ENCODE results near the gene CFAP77. TPM values are rescaled to one million over a fixed set of nuclear protein-coding genes. Genes with fewer than 3 reads are reported as not detected.

CFAP77 gene
- polyA plus RNA-seq, 4 donors: not detected

GRCh38 chr9:132541870-132542830 lies 132.1 kb downstream of the CFAP77 start:
- DNase-seq: no peak
- no peaks in the 10 kb centered on the region for H3K36me3 ChIP-seq (ENCODE audit: control insufficient read depth in 3 of 3, insufficient read depth in 2 of 3, low read depth in 1 of 3, low read length in 3 of 3)
- no peak overlapping the region for H3K4me3 ChIP-seq (ENCODE audit: low read depth in 1 of 3, low read length in 3 of 3)
- peaks cover 0 to 20% (median 0%) of the 10 kb centered on the region in 3 donors for H3K4me1 ChIP-seq (ENCODE audit: control insufficient read depth in 3 of 3, insufficient read depth in 2 of 3, low read depth in 1 of 3, low read length in 2 of 3)
- H3K27me3 ChIP-seq (ENCODE audit: control insufficient read depth in 3 of 3, insufficient read depth in 3 of 3, low read length in 3 of 3): peaks cover 0 to 35% (median 3%) of the 10 kb centered on the region in 3 donors
- H3K27ac ChIP-seq (ENCODE audit: low read depth in 1 of 3, low read length in 2 of 3): no peak overlapping the region
- no peaks in the 10 kb centered on the region for H3K9me3 ChIP-seq (ENCODE audit: control insufficient read depth in 2 of 2, insufficient read depth in 1 of 2, low read depth in 1 of 2, low read length in 1 of 2)
- FAIRE-seq: no peak
- 86 to 88% (median 86%) methylated on average over 19 of the region's 19 CpGs for WGBS, 3 donors

DNA sequence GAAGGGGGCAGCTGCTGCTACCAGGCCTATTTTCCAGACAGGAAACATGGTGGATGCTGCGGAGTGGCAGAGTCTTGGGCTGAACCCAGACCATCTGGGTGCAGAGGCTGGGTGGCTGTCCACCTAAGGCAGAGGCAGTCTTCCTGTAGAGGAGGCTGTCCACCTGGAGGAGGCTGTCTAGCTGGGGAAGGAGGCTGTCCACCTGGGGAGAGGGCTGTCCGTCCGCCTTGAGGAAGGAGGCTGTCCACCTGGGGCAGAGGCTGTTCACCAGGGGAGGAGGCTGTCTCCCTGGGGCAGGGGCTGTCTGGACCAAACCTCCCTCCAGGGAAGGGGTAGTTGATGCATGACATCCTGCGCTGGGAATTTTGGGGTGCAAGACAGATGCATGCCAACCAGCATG lies 133.2 kb downstream of the CFAP77 start:
- Histone ChIP-seq H3K4me1 (ENCODE audit: control insufficient read depth in 3 of 3, insufficient read depth in 2 of 3, low read depth in 1 of 3, low read length in 2 of 3) (peaks cover 0 to 18% (median 0%) of the 10 kb centered on the region in 3 donors), H3K27ac (ENCODE audit: low read depth in 1 of 3, low read length in 2 of 3) (no peak overlapping the region), H3K9me3 (ENCODE audit: control insufficient read depth in 2 of 2, insufficient read depth in 1 of 2, low read depth in 1 of 2, low read length in 1 of 2) (no peaks in the 10 kb centered on the region), H3K27me3 (ENCODE audit: control insufficient read depth in 3 of 3, insufficient read depth in 3 of 3, low read length in 3 of 3) (peaks cover 0 to 35% (median 3%) of the 10 kb centered on the region in 3 donors), H3K36me3 (ENCODE audit: control insufficient read depth in 3 of 3, insufficient read depth in 2 of 3, low read depth in 1 of 3, low read length in 3 of 3) (no peaks in the 10 kb centered on the region), H3K4me3 (ENCODE audit: low read depth in 1 of 3, low read length in 3 of 3) (no peak overlapping the region)
- WGBS, 3 donors: 93 to 98% (median 94%) methylated on average over 4 of the region's 4 CpGs
- no peak for FAIRE-seq
- no peak for DNase-seq

- no peaks in the 10 kb centered on the region for H3K9me3 ChIP-seq (ENCODE audit: control insufficient read depth in 2 of 2, insufficient read depth in 1 of 2, low read depth in 1 of 2, low read length in 1 of 2)
- no peak for FAIRE-seq
Measured at GRCh38 chr9:132543960-132544359, 133.9 kb downstream of the CFAP77 start.

DNA sequence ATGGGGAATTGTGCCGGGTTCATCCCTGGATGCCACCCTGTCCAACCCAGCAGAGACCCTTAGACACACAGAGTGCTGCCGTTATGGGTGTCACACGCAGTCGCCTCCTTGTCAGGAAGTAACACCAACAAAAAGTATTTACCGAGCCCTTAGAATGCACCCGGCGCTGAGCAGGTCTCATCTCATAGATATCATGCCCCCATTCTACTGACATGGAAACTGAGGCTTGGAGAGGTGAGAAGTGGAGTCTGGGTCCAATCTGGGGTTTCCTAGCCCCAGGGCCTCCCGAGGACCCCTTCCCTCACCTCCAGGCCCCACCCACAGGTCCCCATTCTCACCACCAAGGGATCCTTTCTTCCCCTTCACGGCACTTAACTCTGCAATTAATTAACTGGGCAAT lies 135.6 kb downstream of the CFAP77 start:
- no peaks in the 10 kb centered on the region for H3K9me3 ChIP-seq (ENCODE audit: control insufficient read depth in 2 of 2, insufficient read depth in 1 of 2, low read depth in 1 of 2, low read length in 1 of 2)
- H3K4me3 ChIP-seq (ENCODE audit: low read depth in 1 of 3, low read length in 3 of 3): no peak overlapping the region
- peaks cover 0 to 15% (median 0%) of the 10 kb centered on the region in 3 donors for H3K4me1 ChIP-seq (ENCODE audit: control insufficient read depth in 3 of 3, insufficient read depth in 2 of 3, low read depth in 1 of 3, low read length in 2 of 3)
- 69 to 83% (median 79%) methylated on average over 9 of the region's 9 CpGs for whole genome bisulfite sequencing, 3 donors
- no peak for FAIRE-seq
- no peak for DNase-seq
- no peaks in the 10 kb centered on the region for H3K36me3 ChIP-seq (ENCODE audit: control insufficient read depth in 3 of 3, insufficient read depth in 2 of 3, low read depth in 1 of 3, low read length in 3 of 3)
- H3K27ac ChIP-seq (ENCODE audit: low read depth in 1 of 3, low read length in 2 of 3): no peak overlapping the region
- peaks cover 0 to 35% (median 2%) of the 10 kb centered on the region in 3 donors for H3K27me3 ChIP-seq (ENCODE audit: control insufficient read depth in 3 of 3, insufficient read depth in 3 of 3, low read length in 3 of 3)

More at GRCh38 chr9:132543960-132544359, 133.9 kb downstream of the CFAP77 start:
- Histone ChIP-seq H3K27me3 (ENCODE audit: control insufficient read depth in 3 of 3, insufficient read depth in 3 of 3, low read length in 3 of 3) (peaks cover 0 to 35% (median 3%) of the 10 kb centered on the region in 3 donors), H3K27ac (ENCODE audit: low read depth in 1 of 3, low read length in 2 of 3) (no peak overlapping the region), H3K36me3 (ENCODE audit: control insufficient read depth in 3 of 3, insufficient read depth in 2 of 3, low read depth in 1 of 3, low read length in 3 of 3) (no peaks in the 10 kb centered on the region), H3K4me3 (ENCODE audit: low read depth in 1 of 3, low read length in 3 of 3) (no peak overlapping the region), H3K4me1 (ENCODE audit: control insufficient read depth in 3 of 3, insufficient read depth in 2 of 3, low read depth in 1 of 3, low read length in 2 of 3) (peaks cover 0 to 18% (median 0%) of the 10 kb centered on the region in 3 donors)
- DNase-seq: no peak
- 63 to 80% (median 75%) methylated on average over 21 of the region's 21 CpGs for WGBS, 3 donors

DNA sequence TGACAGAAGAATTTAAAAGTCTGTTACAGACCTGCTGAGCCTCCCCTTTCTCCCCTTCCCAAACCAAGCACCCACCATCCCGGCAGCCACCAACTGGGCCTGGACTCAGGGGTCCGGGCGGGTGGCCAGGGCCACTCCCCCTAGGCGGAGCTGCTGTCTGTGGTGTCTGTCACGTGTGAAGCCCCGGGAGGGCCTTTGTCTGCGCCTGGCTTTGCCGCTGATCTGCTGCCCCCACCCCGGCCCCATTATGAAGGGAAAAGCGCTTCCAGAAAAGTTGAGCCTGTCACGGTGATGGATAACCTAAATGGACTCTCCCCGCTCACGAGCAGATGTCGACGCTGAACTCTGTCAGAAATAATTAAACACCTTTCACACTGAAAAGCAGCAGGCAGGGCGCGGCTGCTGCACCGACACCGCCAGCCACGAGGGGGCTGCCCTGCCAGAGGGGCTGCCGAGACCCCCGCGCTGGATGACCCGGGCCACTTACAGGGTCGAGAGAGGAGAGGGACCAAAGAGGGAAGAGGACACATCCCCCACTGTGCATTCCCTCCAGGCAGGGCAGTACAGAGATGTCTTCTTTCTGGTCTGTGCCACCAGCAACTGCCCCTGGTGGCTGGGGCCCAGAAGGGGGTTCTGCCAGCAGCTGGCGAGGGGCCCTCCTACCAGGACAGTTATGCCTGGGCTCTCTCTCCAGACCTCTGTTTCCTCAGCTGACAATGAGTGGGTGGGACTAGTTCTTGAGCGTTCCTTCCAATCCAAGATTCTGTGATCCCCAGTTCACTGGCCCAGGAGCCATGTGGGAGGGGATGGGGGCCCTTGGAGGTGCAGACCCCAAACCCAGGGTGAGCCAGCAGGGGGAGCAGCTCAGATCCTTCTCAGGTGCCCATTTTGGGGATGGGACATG lies 136.4 kb downstream of the CFAP77 start:
- Histone ChIP-seq H3K36me3 (ENCODE audit: control insufficient read depth in 3 of 3, insufficient read depth in 2 of 3, low read depth in 1 of 3, low read length in 3 of 3) (no peaks in the 10 kb centered on the region), H3K9me3 (ENCODE audit: control insufficient read depth in 2 of 2, insufficient read depth in 1 of 2, low read depth in 1 of 2, low read length in 1 of 2) (no peaks in the 10 kb centered on the region), H3K27ac (ENCODE audit: low read depth in 1 of 3, low read length in 2 of 3) (no peak overlapping the region), H3K4me3 (ENCODE audit: low read depth in 1 of 3, low read length in 3 of 3) (peak overlapping the region in 1 of 3 donors; percentile 6), H3K4me1 (ENCODE audit: control insufficient read depth in 3 of 3, insufficient read depth in 2 of 3, low read depth in 1 of 3, low read length in 2 of 3) (peaks cover 0 to 15% (median 0%) of the 10 kb centered on the region in 3 donors), H3K27me3 (ENCODE audit: control insufficient read depth in 3 of 3, insufficient read depth in 3 of 3, low read length in 3 of 3) (peaks cover 0 to 35% (median 2%) of the 10 kb centered on the region in 3 donors)
- peak in 1 of 2 donors; percentile 43 for DNase-seq
- 2 to 5% (median 4%) methylated on average over 24 to 27 of the region's 27 CpGs for WGBS, 3 donors
- no peak for FAIRE-seq

GRCh38 chr9:132547052-132547431 lies 137.0 kb downstream of the CFAP77 start:
- Histone ChIP-seq H3K36me3 (ENCODE audit: control insufficient read depth in 3 of 3, insufficient read depth in 2 of 3, low read depth in 1 of 3, low read length in 3 of 3) (no peaks in the 10 kb centered on the region), H3K27me3 (ENCODE audit: control insufficient read depth in 3 of 3, insufficient read depth in 3 of 3, low read length in 3 of 3) (peaks cover 0 to 35% (median 2%) of the 10 kb centered on the region in 3 donors), H3K27ac (ENCODE audit: low read depth in 1 of 3, low read length in 2 of 3) (no peak overlapping the region), H3K4me1 (ENCODE audit: control insufficient read depth in 3 of 3, insufficient read depth in 2 of 3, low read depth in 1 of 3, low read length in 2 of 3) (peaks cover 0 to 18% (median 0%) of the 10 kb centered on the region in 3 donors), H3K4me3 (ENCODE audit: low read depth in 1 of 3, low read length in 3 of 3) (no peak overlapping the region), H3K9me3 (ENCODE audit: control insufficient read depth in 2 of 2, insufficient read depth in 1 of 2, low read depth in 1 of 2, low read length in 1 of 2) (no peaks in the 10 kb centered on the region)
- WGBS, 3 donors: 32 to 66% (median 46%) methylated on average over 7 of the region's 7 CpGs
- FAIRE-seq (no peak), DNase-seq (peak in 1 of 2 donors; percentile 37)

- Histone ChIP-seq H3K4me1 (ENCODE audit: control insufficient read depth in 3 of 3, insufficient read depth in 2 of 3, low read depth in 1 of 3, low read length in 2 of 3) (peaks cover 0 to 20% (median 0%) of the 10 kb centered on the region in 3 donors), H3K27me3 (ENCODE audit: control insufficient read depth in 3 of 3, insufficient read depth in 3 of 3, low read length in 3 of 3) (peaks cover 0 to 33% (median 2%) of the 10 kb centered on the region in 3 donors), H3K9me3 (ENCODE audit: control insufficient read depth in 2 of 2, insufficient read depth in 1 of 2, low read depth in 1 of 2, low read length in 1 of 2) (no peaks in the 10 kb centered on the region), H3K4me3 (ENCODE audit: low read depth in 1 of 3, low read length in 3 of 3) (no peak overlapping the region), H3K36me3 (ENCODE audit: control insufficient read depth in 3 of 3, insufficient read depth in 2 of 3, low read depth in 1 of 3, low read length in 3 of 3) (no peaks in the 10 kb centered on the region), H3K27ac (ENCODE audit: low read depth in 1 of 3, low read length in 2 of 3) (no peak overlapping the region)
- 81 to 86% (median 83%) methylated on average over 13 of the region's 13 CpGs for WGBS, 3 donors
- DNase-seq (no peak), FAIRE-seq (no peak)
Measured at GRCh38 chr9:132547436-132547835, 137.4 kb downstream of the CFAP77 start.
